ENCODE measurements around the gene POLE3.

DNA sequence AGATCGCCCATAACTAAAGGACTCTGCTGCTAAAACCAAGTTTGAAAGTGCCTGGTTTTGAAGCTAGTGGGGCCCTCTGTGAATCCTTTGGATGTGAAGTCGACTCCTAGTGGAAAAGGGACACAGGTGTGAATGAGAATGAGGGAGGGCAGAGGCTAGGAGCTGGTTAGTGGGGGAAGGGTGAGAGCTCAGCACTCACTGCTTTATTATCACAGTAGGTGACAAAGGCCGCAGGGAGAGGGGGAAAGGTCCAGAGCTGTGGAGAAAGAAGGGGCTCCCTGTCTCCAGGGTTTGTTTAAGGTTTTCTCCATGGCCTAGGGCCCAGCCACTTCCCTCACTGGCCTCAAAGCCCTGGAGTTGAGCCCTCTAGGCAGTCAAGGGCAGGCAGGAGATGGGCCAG is 37.2 kb downstream of the POLE3 start:
- no peak for TF ChIP-seq POLR2A (IDR thresholded peaks at IDR 0.05)
- TF ChIP-seq, protein P1, sequence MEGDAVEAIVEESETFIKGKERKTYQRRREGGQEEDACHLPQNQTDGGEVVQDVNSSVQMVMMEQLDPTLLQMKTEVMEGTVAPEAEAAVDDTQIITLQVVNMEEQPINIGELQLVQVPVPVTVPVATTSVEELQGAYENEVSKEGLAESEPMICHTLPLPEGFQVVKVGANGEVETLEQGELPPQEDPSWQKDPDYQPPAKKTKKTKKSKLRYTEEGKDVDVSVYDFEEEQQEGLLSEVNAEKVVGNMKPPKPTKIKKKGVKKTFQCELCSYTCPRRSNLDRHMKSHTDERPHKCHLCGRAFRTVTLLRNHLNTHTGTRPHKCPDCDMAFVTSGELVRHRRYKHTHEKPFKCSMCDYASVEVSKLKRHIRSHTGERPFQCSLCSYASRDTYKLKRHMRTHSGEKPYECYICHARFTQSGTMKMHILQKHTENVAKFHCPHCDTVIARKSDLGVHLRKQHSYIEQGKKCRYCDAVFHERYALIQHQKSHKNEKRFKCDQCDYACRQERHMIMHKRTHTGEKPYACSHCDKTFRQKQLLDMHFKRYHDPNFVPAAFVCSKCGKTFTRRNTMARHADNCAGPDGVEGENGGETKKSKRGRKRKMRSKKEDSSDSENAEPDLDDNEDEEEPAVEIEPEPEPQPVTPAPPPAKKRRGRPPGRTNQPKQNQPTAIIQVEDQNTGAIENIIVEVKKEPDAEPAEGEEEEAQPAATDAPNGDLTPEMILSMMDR (IDR thresholded peaks at IDR 0.05): no peak

All from lower leg skin (tissue), 3 donors.